HG03575 (cell line): Measurements from ENCODE around the gene LANCL1.
A peak's percentile ranks its signal among the peaks of the same experiment; 100 is the strongest.
"Not testable (repeated sequence)": the region's sequence is repeated elsewhere in the genome, so short reads cannot be mapped to it uniquely, and the experiment has no call there.

Experiments used
- ATAC-seq: cut with Tn5 transposase; IDR thresholded peaks from one replicate; pipeline ENCODE4 v1.9.1; 2021; ENCODE audit not compliant: unreplicated experiment, insufficient number of reproducible peaks, low FRiP score; ENCODE audit errors: extremely low read depth

Gene LANCL1

GRCh38 chr2:210460322-210461227 is 16.0 kb downstream of the LANCL1 start:
- ATAC-seq, result no peak

GRCh38 chr2:210459880-210460279 is 16.7 kb downstream of the LANCL1 start:
- no peak for ATAC-seq

- ATAC-seq, result no peak
Observed at GRCh38 chr2:210459407-210459806, 17.2 kb downstream of the LANCL1 start.

- no peak for ATAC-seq
Observed at GRCh38 chr2:210458395-210458794, 18.2 kb downstream of the LANCL1 start.

- no peak for ATAC-seq
Observed at GRCh38 chr2:210456571-210456970, 20.0 kb downstream of the LANCL1 start.

- ATAC-seq, result no peak
Observed at GRCh38 chr2:210454336-210454735, 22.2 kb downstream of the LANCL1 start.

GRCh38 chr2:210452194-210452593 is 24.4 kb downstream of the LANCL1 start:
- no peak for ATAC-seq

GRCh38 chr2:210450942-210451341 is 25.6 kb downstream of the LANCL1 start:
- not testable (repeated sequence) for ATAC-seq

GRCh38 chr2:210445732-210446131 is 30.8 kb downstream of the LANCL1 start:
- ATAC-seq, result no peak

GRCh38 chr2:210445116-210445707 is 31.3 kb downstream of the LANCL1 start:
- ATAC-seq, result peak; percentile 68

GRCh38 chr2:210443527-210443926 is 33.0 kb downstream of the LANCL1 start:
- no peak for ATAC-seq

GRCh38 chr2:210442878-210443277 is 33.7 kb downstream of the LANCL1 start:
- no peak for ATAC-seq

GRCh38 chr2:210442457-210442856 is 34.1 kb downstream of the LANCL1 start:
- no peak for ATAC-seq

- no peak for ATAC-seq
Observed at GRCh38 chr2:210440206-210440605, 36.4 kb downstream of the LANCL1 start.

- ATAC-seq, result no peak
Observed at GRCh38 chr2:210435439-210435838, 41.1 kb downstream of the LANCL1 start.

- no peak for ATAC-seq
Observed at GRCh38 chr2:210432633-210433032, 43.9 kb downstream of the LANCL1 start.

GRCh38 chr2:210429403-210430137 is 47.0 kb downstream of the LANCL1 start:
- ATAC-seq, result no peak

- no peak for ATAC-seq
Observed at GRCh38 chr2:210428393-210429179, 48.0 kb downstream of the LANCL1 start.

GRCh38 chr2:210427309-210427708 is 49.2 kb downstream of the LANCL1 start:
- not testable (repeated sequence) for ATAC-seq
